DOHH2 (cell line): ENCODE data around the gene ST7.

Source experiments
- H3F3A ChIP-seq: fragments of 200-600 bp; sonication (generic), shearing (Covaris generic); 2 replicates; pipeline ENCODE4 v1.6.0; 2016; ENCODE audit warnings: antibody characterized with exemption, mild to moderate bottlenecking; ENCODE audit not compliant: control insufficient read depth, insufficient read depth
- H3K27ac ChIP-seq: fragments of 200-600 bp; sonication (generic); 2 replicates; pipeline ENCODE4 v1.5.1; 2014; ENCODE audit warnings: low read depth, mild to moderate bottlenecking, low read length, moderate library complexity
- H3K27me3 ChIP-seq: fragments of 200-600 bp; sonication (generic); 2 replicates; pipeline ENCODE4 v1.6.1; 2014; ENCODE audit warnings: mild to moderate bottlenecking, low read length, mixed read lengths; ENCODE audit not compliant: control insufficient read depth
- H3K36me3 ChIP-seq: fragments of 200-600 bp; sonication (generic); 2 replicates; pipeline ENCODE4 v1.6.1; 2014; ENCODE audit warnings: mild to moderate bottlenecking, low read length, moderate library complexity, mixed read lengths; ENCODE audit not compliant: control insufficient read depth
- H3K4me1 ChIP-seq: fragments of 200-600 bp; sonication (generic); 2 replicates; pipeline ENCODE4 v1.6.1; 2014; ENCODE audit warnings: mild to moderate bottlenecking, low read length, mixed read lengths; ENCODE audit not compliant: control insufficient read depth
- H3K4me2 ChIP-seq: fragments of 200-600 bp; sonication (generic); 2 replicates; pipeline ENCODE4 v1.6.0; 2014; ENCODE audit warnings: mild to moderate bottlenecking, low read length, moderate library complexity
- H3K4me3 ChIP-seq: fragments of 200-600 bp; sonication (generic); 2 replicates; pipeline ENCODE4 v1.5.1; 2014; ENCODE audit warnings: mild to moderate bottlenecking, low read length, mixed read lengths
- H3K79me2 ChIP-seq: fragments of 200-600 bp; sonication (generic); 2 replicates; pipeline ENCODE4 v1.6.1; 2014; ENCODE audit warnings: mild to moderate bottlenecking, low read length, mixed read lengths; ENCODE audit not compliant: control insufficient read depth
- H3K9me2 ChIP-seq: fragments of 200-600 bp; sonication (generic); replicated peaks from 2 replicates; pipeline ENCODE4 v1.6.1; 2014; ENCODE audit warnings: mild to moderate bottlenecking, low read length, mixed read lengths; ENCODE audit not compliant: control insufficient read depth
- H3K9me3 ChIP-seq: fragments of 200-600 bp; sonication (generic); 2 replicates; pipeline ENCODE4 v1.6.1; 2014; ENCODE audit warnings: antibody characterized with exemption, low read length, mixed read lengths; ENCODE audit not compliant: control insufficient read depth, insufficient read depth
- H4K20me1 ChIP-seq: fragments of 200-600 bp; sonication (generic); 2 replicates; pipeline ENCODE4 v1.6.0; 2014; ENCODE audit warnings: low read depth, mild to moderate bottlenecking, antibody characterized with exemption, low read length, moderate library complexity; ENCODE audit not compliant: control insufficient read depth, insufficient read depth
- EZH2phosphoT487 ChIP-seq: fragments of 200-600 bp; sonication (generic); IDR thresholded peaks from 2 replicates; pipeline ENCODE4 v1.6.1; 2017; ENCODE audit warnings: borderline replicate concordance, mild to moderate bottlenecking, antibody characterized with exemption, low read length, moderate library complexity, mixed read lengths
- TF ChIP-seq, protein P1 (sequence below): fragments of 200-600 bp; sonication (generic); IDR thresholded peaks from one replicate; pipeline ENCODE4 v1.5.1; 2014; ENCODE audit warnings: antibody characterized with exemption, mild to moderate bottlenecking, low read depth, low read length; ENCODE audit not compliant: poor library complexity, severe bottlenecking

Gene ST7

DNA sequence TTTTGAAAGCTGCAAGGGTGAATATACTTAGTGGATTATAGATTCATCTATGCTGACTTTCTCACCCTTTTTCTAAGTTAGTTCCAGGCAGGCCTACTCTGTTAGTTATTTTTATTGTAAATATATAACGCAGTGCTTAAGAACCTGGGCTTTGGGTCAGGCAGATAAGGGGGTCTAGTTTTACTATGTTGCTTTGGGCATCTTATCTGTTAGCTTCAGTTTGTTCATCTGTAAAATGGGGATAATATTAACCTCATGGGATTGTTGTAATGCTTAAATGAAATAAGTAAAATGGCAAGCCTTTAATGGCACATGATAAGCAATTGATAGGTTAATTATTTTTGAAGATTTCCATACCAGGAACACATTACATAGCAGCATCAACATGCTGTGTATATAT, 79.5 kb downstream of the ST7 start:
- Histone ChIP-seq H3K79me2 (no peaks in the 10 kb centered on the region), H3K27me3 (no peaks in the 10 kb centered on the region), H3F3A (no peaks in the 10 kb centered on the region), H3K27ac (no peak overlapping the region), H3K36me3 (no peaks in the 10 kb centered on the region), H4K20me1 (no peaks in the 10 kb centered on the region; the same call in 1 of the 2 replicates), H3K9me2 (no peaks in the 10 kb centered on the region), H3K9me3 (peaks cover 5% of the 10 kb centered on the region; the same call in 1 of the 2 replicates), H3K4me3 (no peak overlapping the region), H3K4me2 (no peak overlapping the region), H3K4me1 (no peaks in the 10 kb centered on the region)
- TF ChIP-seq EZH2phosphoT487, result no peak
- TF ChIP-seq, protein P1, sequence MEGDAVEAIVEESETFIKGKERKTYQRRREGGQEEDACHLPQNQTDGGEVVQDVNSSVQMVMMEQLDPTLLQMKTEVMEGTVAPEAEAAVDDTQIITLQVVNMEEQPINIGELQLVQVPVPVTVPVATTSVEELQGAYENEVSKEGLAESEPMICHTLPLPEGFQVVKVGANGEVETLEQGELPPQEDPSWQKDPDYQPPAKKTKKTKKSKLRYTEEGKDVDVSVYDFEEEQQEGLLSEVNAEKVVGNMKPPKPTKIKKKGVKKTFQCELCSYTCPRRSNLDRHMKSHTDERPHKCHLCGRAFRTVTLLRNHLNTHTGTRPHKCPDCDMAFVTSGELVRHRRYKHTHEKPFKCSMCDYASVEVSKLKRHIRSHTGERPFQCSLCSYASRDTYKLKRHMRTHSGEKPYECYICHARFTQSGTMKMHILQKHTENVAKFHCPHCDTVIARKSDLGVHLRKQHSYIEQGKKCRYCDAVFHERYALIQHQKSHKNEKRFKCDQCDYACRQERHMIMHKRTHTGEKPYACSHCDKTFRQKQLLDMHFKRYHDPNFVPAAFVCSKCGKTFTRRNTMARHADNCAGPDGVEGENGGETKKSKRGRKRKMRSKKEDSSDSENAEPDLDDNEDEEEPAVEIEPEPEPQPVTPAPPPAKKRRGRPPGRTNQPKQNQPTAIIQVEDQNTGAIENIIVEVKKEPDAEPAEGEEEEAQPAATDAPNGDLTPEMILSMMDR, result no peak

- no peak overlapping the region for H3K4me3 ChIP-seq
- H3K27ac ChIP-seq, result no peak overlapping the region
- no peaks in the 10 kb centered on the region for H3K4me1 ChIP-seq
- no peaks in the 10 kb centered on the region; the same call in 1 of the 2 replicates for H4K20me1 ChIP-seq
- H3K27me3 ChIP-seq, result no peaks in the 10 kb centered on the region
- H3F3A ChIP-seq, result no peaks in the 10 kb centered on the region
- H3K36me3 ChIP-seq, result no peaks in the 10 kb centered on the region
- no peak overlapping the region for H3K4me2 ChIP-seq
- H3K9me2 ChIP-seq, result no peaks in the 10 kb centered on the region
- peaks cover 5% of the 10 kb centered on the region; the same call in 1 of the 2 replicates for H3K9me3 ChIP-seq
- no peaks in the 10 kb centered on the region for H3K79me2 ChIP-seq
- no peak for TF ChIP-seq EZH2phosphoT487
- TF ChIP-seq, protein P1, result no peak
Observed at GRCh38 chr7:117034851-117035464, 81.7 kb downstream of the ST7 start.

DNA sequence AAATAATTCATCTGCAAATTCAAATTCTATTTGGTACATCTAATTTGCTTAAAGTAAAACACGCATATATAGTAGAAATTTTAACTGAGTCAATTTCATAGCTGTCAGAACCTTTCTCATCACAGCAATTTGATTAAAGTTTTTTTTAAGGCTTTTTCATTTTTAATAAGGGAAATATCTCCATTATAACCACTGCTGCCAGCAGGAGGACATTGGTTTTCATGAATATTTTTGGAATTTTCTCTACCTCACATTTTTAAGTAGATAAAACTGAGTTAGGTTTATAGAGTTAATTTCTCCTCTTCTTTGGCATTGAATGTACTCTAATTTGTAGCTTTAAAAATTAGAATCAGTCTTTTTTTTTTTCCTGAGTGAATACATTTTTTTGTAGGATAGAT, 82.2 kb downstream of the ST7 start:
- no peak overlapping the region for H3K4me3 ChIP-seq
- H3K79me2 ChIP-seq, result no peaks in the 10 kb centered on the region
- H3K27ac ChIP-seq, result no peak overlapping the region

More for the DNA sequence above, 82.2 kb downstream of the ST7 start:
- Histone ChIP-seq H3K9me2 (no peaks in the 10 kb centered on the region), H3K27me3 (no peaks in the 10 kb centered on the region), H3K36me3 (no peaks in the 10 kb centered on the region), H3K4me1 (no peaks in the 10 kb centered on the region), H3K4me2 (no peak overlapping the region), H3F3A (no peaks in the 10 kb centered on the region), H3K9me3 (peaks cover 5% of the 10 kb centered on the region; the same call in 1 of the 2 replicates), H4K20me1 (no peaks in the 10 kb centered on the region; the same call in 1 of the 2 replicates)
- no peak for TF ChIP-seq EZH2phosphoT487
- TF ChIP-seq, protein P1, result no peak
